K562 (cell line): ENCODE data around the gene TIMM9. TPM values are rescaled to one million over a fixed set of nuclear protein-coding genes. Genes with fewer than 3 reads are reported as not detected.

Source experiments
- ASH1L ChIP-seq: fragments of 450-650 bp; IDR thresholded peaks from 2 replicates; pipeline ENCODE4 v1.6.1; 2018; ENCODE audit warnings: borderline replicate concordance, mild to moderate bottlenecking, low read depth; ENCODE audit not compliant: partially characterized antibody
- BCLAF1 ChIP-seq, 2 experiments: fragments of 450-650 bp in 1 of 2; IDR thresholded peaks; 2 replicates each; pipeline ENCODE4 v1.6.1; 2011 to 2017; ENCODE audit warnings: low read depth in 2 of 2, antibody characterized with exemption in 1 of 2, borderline replicate concordance in 1 of 2, low read length in 1 of 2, mild to moderate bottlenecking in 1 of 2, mixed read lengths in 1 of 2; ENCODE audit not compliant: control insufficient read depth in 1 of 2
- CXXC5 ChIP-seq: fragments of 250-450 bp; sonication (Bioruptor Pico); IDR thresholded peaks from 2 replicates; pipeline ENCODE4 v1.8.0; 2022; ENCODE audit warnings: inconsistent platforms, mild to moderate bottlenecking, moderate library complexity
- DPF2 ChIP-seq: fragments of 450-650 bp; IDR thresholded peaks from 2 replicates; pipeline ENCODE4 v1.6.1; 2016
- ETV5 ChIP-seq: sonication (generic); formaldehyde crosslinking; IDR thresholded peaks from 2 replicates; pipeline ENCODE4 v1.4.0; 2020; ENCODE audit warnings: low read depth, mild to moderate bottlenecking, missing genetic modification reagents
- GTF2E2 ChIP-seq: fragments of 200-800 bp; sonication (Bioruptor generic); IDR thresholded peaks from 2 replicates; pipeline ENCODE4 v1.6.1; 2016; ENCODE audit warnings: missing genetic modification characterization, missing compliant biosample characterization
- MYBL2 ChIP-seq, 2 experiments: fragments of 450-650 bp in 1 of 2; sonication (generic) in 1 of 2; formaldehyde crosslinking in 1 of 2; IDR thresholded peaks; 2 replicates each; pipeline versions ENCODE4 v1.6.1 to v1.8.1; 2017 to 2022; ENCODE audit warnings: borderline replicate concordance in 1 of 2, inconsistent platforms in 1 of 2, low read depth in 1 of 2, mild to moderate bottlenecking in 1 of 2, missing genetic modification reagents in 1 of 2, moderate library complexity in 1 of 2
- POLR2AphosphoS5 ChIP-seq: IDR thresholded peaks from 2 replicates; pipeline ENCODE4 v1.6.1; 2011; ENCODE audit warnings: mild to moderate bottlenecking, low read depth, low read length, moderate library complexity; ENCODE audit not compliant: control insufficient read depth, insufficient read depth
- RBFOX2 ChIP-seq: fragments of 200-400 bp; formaldehyde crosslinking; IDR thresholded peaks from 2 replicates; pipeline ENCODE4 v1.6.1; 2017; ENCODE audit warnings: low read depth, mild to moderate bottlenecking, low read length, moderate library complexity
- RNF219 ChIP-seq: fragments of 250-450 bp; sonication (Bioruptor Pico); IDR thresholded peaks from 2 replicates; pipeline ENCODE4 v1.5.0; 2022; ENCODE audit warnings: mild to moderate bottlenecking
- VEZF1 ChIP-seq: fragments of 200-800 bp; sonication (Bioruptor generic); IDR thresholded peaks from 2 replicates; pipeline ENCODE4 v1.6.1; 2017; ENCODE audit warnings: missing genetic modification characterization, missing compliant biosample characterization
- ZNF217 ChIP-seq: sonication (generic); formaldehyde crosslinking; IDR thresholded peaks from 2 replicates; pipeline ENCODE4 v1.8.0; 2022; ENCODE audit warnings: mild to moderate bottlenecking, missing genetic modification reagents
- ZNF395 ChIP-seq: fragments of 200-800 bp; sonication (Bioruptor generic); IDR thresholded peaks from 2 replicates; pipeline ENCODE4 v1.6.1; 2017; ENCODE audit warnings: missing genetic modification characterization, missing compliant biosample characterization
- polyA plus RNA-seq, 8 experiments: library from polyadenylated mRNA; depleted of rRNA in 4 of 8; stranded (reverse) in 5 of 8; unstranded in 3 of 8; fragments of >200 nt; fragmentation: Nextera tagmentation in 2 of 8; fragmentation: Illumina TruSeq in 1 of 8; extraction: Ambion mirVana in 2 of 8; extraction: Trizol in 1 of 8; gene quantifications; 2 replicates each; pipeline versions ENCODE4 v1.2.1 to v1.2.3, GENCODE V29; 2011 to 2014; ENCODE audit warnings: inconsistent platforms in 1 of 8, missing spikeins in 1 of 8
- total RNA-seq, 7 experiments: library from RNA; depleted of rRNA in 6 of 7; stranded (reverse); fragments of >200 nt in 6 of 7; fragmentation: Illumina TruSeq in 2 of 7; extraction: Trizol in 2 of 7; gene quantifications; 2 replicates each; pipeline versions ENCODE4 v1.2.1 to v1.2.3, GENCODE V29; 2011 to 2021; ENCODE audit warnings: low replicate concordance in 1 of 7

The TIMM9 gene
- total and polyA plus RNA-seq, 9 of the 15 experiments (the other 6 are each of a cell fraction or from before 2014, with no cell fraction given) = 28.0 to 101 (median 54.3) TPM

- no peak for TF ChIP-seq RNF219 (CRISPR knock-in tag)
- no peak for TF ChIP-seq GTF2E2 (tag)
- TF ChIP-seq RBFOX2 = peak; percentile 65
- no peak for TF ChIP-seq ZNF217 (CRISPR knock-in tag)
- TF ChIP-seq POLR2AphosphoS5 = no peak
- no peak for TF ChIP-seq VEZF1
- no peak for TF ChIP-seq MYBL2 (IDR thresholded peaks at IDR 0.05; ENCODE audit: low read depth)
- TF ChIP-seq MYBL2 (CRISPR knock-in tag; IDR thresholded peaks at IDR 0.05; ENCODE audit: borderline replicate concordance) = no peak
- no peak for TF ChIP-seq DPF2
- no peak for TF ChIP-seq BCLAF1 (IDR thresholded peaks at IDR 0.05; ENCODE audit: borderline replicate concordance in 1 of 2, control insufficient read depth in 1 of 2, low read depth in 2 of 2, low read length in 1 of 2)
- TF ChIP-seq ETV5 (CRISPR knock-in tag) = no peak
- TF ChIP-seq ZNF395 = 0 out of 2 replicates have a peak, but pooled peaks have one; percentile 25
- peak; percentile 72 for TF ChIP-seq CXXC5
- TF ChIP-seq ASH1L = no peak
Observed at GRCh38 chr14:58395812-58396788, 31.2 kb downstream of the TIMM9 start, which contains the start of gene TOMM20L (continued).
